GM19324 (cell line): ENCODE measurements around the gene GLUL.
"Not testable (repeated sequence)": the region's sequence is repeated elsewhere in the genome, so short reads cannot be mapped to it uniquely, and the experiment has no call there.

ENCODE experiments used
- ATAC-seq: cut with Tn5 transposase; IDR thresholded peaks from one replicate; pipeline ENCODE4 v1.9.1; 2021; ENCODE audit warnings: mild to moderate bottlenecking, moderate library complexity; ENCODE audit not compliant: unreplicated experiment, low FRiP score

GLUL gene

DNA sequence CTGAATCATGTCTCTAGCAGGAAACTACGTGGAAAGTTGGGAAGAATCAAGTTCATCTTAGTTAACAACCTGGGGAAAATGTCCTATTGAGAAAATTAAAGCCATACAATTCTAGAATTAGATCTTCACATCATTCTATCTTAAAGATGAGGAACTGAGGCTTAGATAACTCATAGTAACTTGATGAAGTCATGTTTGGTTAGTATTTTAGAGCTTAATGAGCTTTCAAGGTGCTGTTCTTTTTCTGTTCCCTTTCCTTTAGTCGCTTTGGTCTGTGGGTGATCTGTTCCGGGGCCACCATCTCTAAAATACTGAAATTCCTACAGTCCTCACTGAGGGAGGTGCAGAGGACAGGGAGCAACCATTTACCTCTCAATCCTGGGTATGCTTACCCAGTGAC, 4.3 kb upstream of the GLUL start:
- ATAC-seq, result no peak

DNA sequence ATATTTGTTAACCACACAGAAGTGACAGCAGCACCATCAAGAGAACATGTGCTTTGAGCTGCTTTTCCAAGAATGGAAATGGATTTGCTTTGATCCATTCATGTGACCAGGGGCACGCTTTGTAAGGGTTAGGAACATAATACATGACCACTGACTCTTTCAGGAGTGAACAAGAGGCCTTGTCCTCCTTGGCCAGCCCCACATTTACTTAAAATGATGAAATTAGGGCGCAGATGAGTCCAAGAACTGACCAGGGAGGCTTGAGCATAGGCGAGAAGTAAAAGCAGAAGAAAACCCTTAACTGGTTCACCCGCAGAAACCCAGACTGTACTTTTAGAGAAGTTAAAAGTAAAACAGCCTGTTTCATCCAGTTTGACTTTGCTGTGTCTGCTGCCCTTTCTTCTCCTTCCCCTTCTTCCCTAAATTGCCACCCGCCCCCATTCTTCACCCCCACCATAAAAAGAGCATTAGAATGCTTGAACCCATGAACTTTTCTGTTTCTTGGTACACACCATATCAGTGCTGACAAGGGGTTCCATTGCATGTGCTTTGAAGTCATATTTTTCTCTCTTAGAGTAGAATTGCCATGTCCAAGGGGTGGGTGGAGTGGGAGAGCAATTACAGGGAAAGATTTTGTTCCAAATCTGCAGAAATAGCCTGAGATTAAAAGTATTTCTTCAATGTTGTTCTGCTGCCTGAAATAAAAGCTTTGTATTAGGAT, 2.6 kb upstream of the GLUL start:
- ATAC-seq, result no peak

- peak; percentile 6 for ATAC-seq
Measured at GRCh38 chr1:182392050-182393028, 749 bp upstream of the GLUL start.

GRCh38 chr1:182391028-182391361, 595 bp downstream of the GLUL start:
- ATAC-seq, result no peak

DNA sequence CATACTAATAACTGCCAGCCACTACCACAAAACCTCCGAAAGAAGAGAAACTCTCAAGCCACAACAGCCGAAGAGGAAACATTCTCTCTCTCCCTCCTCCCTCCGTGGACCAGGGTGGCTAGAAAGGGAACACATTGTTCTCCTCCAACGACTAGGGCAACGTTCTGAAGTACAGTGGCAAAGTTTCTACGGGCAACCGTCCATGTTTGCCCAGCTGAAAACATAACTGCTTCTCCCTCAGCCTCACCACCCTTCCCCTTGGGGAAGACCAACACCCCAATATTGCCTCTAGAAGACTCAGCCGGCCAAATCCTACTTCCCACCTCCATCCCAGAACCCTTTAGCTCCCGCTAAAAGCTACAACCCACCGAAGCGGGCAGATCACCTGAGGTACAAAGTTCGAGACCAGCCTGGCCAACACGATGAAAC, 2.0 kb downstream of the GLUL start:
- ATAC-seq, result no peak

- ATAC-seq, result no peak
Measured at GRCh38 chr1:182388392-182389134, 3.0 kb downstream of the GLUL start.

DNA sequence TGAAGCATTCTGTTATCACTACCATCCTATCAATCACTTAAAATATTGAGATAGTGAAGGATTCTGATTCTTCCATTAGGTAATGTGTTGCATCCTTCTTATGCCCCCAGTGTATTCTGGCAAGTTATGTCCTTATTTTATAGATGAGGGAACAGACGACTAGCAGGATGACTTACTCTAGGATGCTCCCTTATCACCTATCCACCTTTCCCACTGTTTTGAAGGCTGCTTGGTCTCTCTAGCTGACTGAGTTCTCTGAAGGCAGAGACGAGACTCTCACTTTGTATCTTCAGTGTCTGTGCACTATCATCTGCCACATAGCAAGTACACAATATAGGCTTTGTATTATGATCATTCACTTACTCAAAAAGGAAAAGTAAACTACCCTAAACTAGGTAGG, 4.0 kb downstream of the GLUL start:
- no peak for ATAC-seq

GRCh38 chr1:182386980-182387379, 4.6 kb downstream of the GLUL start:
- no peak for ATAC-seq

GRCh38 chr1:182385885-182386853, 5.4 kb downstream of the GLUL start:
- no peak for ATAC-seq

- ATAC-seq, result no peak
Measured at GRCh38 chr1:182384387-182384960, 7.1 kb downstream of the GLUL start.

DNA sequence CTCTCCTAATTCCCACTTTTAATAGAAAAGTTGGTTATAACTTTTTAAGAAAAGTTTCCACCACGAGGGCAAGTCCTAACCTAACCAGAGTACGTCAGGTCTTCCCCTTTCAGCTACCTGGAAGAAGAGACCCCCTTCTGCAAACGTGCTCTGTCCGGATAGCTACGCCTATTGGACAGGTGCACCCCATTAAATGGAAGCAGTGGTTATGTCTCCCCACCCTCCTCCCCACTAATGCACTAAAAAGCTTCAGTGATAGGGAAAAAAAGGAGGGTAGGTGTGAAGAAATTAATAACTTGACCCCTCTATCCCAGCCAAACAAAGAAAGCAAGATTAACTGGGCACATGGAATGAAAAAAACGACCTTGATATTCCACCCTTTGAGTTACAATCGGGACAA, 7.7 kb downstream of the GLUL start:
- no peak for ATAC-seq

GRCh38 chr1:182383037-182383661, 8.4 kb downstream of the GLUL start:
- no peak for ATAC-seq

GRCh38 chr1:182381962-182382819, 9.4 kb downstream of the GLUL start:
- no peak for ATAC-seq

DNA sequence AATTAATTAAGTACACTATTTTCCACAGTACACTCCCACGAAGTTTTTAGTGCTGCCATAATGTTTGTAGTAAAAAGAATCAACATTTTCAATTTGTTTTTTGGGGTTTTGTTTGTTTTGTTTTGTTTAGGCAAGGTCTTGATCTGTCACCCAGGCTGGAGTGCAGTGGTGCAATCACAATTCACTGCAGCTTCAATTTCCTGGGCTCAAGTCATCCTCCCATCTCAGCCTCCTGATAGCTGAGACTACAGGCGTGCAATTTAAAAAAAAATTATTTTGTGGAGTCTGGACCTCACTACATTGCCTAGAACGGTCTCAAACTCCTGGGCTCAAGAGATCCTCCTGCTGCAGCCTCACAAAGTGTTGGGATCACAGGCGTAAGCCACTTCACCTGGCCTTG, 11.4 kb downstream of the GLUL start:
- ATAC-seq, result no peak

DNA sequence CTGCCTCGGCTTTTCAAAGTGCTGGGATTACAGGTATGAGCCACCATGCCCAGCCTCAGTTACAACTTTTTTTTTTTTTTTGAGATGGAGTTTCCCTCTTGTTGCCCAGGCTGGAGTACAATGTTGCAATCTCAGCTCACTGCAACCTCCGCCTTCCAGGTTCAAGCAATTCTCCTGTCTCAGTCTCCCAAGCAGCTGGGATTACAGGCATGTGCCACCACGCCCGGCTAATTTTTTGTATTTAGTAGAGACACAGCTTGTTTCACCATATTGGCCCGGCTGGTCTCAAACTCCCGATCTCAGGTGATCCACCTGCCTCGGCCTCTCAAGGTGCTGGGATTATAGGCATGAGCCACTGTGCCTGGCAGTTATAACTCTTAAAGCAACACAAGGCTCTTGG, 11.8 kb downstream of the GLUL start:
- ATAC-seq, result not testable (repeated sequence)

DNA sequence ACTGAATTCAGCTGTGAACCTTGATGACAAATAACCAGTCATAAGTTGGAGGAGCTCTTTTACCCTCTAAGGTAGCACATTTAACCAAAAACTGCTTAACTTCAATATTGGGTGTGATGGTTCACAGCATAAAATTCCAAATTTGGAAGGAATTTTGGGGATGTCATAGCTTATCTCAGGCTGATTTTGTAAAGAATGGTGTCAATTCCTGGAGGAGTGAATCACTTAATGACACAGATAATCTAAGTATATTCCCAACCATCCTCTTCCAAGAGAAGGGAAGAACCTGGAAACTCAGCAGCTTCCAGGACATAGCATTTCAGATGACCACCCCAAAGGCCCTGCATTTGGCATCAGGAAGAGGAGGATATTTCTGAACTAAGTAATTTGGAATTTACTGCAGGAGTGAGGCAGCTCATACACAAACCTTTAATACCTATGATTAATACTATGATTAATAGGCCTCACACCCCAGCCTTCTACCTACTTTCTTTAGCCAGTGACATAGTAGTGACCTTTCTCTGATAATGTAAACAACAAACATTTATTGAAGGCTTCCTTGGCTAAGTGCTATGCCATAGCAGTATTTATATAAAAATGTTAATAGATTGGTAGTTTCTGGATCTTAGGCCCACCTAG, 14.5 kb downstream of the GLUL start:
- ATAC-seq, result no peak

- no peak for ATAC-seq
Measured at GRCh38 chr1:182374101-182374834, 17.3 kb downstream of the GLUL start.
